ENCODE results near the gene BABAM2. TPM values are rescaled to one million over a fixed set of nuclear protein-coding genes. Genes with fewer than 3 reads are reported as not detected.
"Not testable (repeated sequence)": the region's sequence is repeated elsewhere in the genome, so short reads cannot be mapped to it uniquely, and the experiment has no call there.

BABAM2 gene
- total and polyA plus RNA-seq, 7 experiments from 2014 or later: 34.2 to 58.2 (median 44.2) TPM

DNA sequence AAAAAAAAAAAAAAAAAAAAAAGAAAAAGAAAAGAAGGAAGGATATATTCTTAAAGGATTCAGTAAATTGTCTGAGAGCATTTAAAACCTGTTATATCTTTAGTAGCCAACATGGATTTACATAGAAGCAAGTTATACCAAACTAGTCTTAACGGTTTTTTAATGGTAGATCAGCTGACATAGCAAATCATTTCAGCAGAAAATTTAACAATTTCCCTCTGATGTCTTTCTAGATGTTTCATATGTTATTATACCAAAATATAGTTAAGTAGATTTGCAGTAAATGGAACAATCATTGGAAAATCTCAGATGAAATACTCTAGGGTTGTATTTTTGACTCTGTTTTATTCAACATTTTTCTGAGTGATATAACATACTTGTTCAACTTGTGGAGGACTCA lies 72.9 kb downstream of the BABAM2 start:
- Histone ChIP-seq H3K36me3 (ENCODE audit: control insufficient read depth in 2 of 3, insufficient read depth in 3 of 3, low read length in 3 of 3) (no peaks in the 10 kb centered on the region), H3K27me3 (ENCODE audit: control insufficient read depth in 2 of 2, insufficient read depth in 2 of 2, low read length in 2 of 2) (no peaks in the 10 kb centered on the region), H3K27ac (ENCODE audit: low read depth, low read length) (no peak overlapping the region), H3K9me3 (ENCODE audit: control insufficient read depth in 2 of 3, low read length in 3 of 3) (no peaks in the 10 kb centered on the region), H3K4me3 (ENCODE audit: low read length) (no peak overlapping the region), H3K4me1 (ENCODE audit: control insufficient read depth in 2 of 2, insufficient read depth in 2 of 2, low read length in 2 of 2) (peaks cover 23 to 31% of the 10 kb centered on the region in 2 donors)
- ChIA-PET CTCF (no interaction called here), POLR2A (no interaction called here)
- peak overlapping the region in 1 of 9 donors; percentile 39 for H3K27ac Mint-ChIP-seq
- peaks cover 5 to 20% (median 10%) of the 10 kb centered on the region in 11 donors for H3K9me3 Mint-ChIP-seq
- ATAC-seq: no peak
- intact Hi-C loops (cut with micrococcal nuclease): loop anchor here in 1 of 2 donors (10.0 kb wide), 2 partner anchors 189 to 291 kb away; partner anchors contain the start of gene MRPL33
- no peak overlapping the region for H3K4me3 Mint-ChIP-seq
- DNase-seq: no peak
- H3K4me1 Mint-ChIP-seq: peaks cover 19 to 73% (median 65%) of the 10 kb centered on the region in 7 donors
- no peaks in the 10 kb centered on the region for H3K27me3 Mint-ChIP-seq
- peaks cover 9 to 38% (median 26%) of the 10 kb centered on the region in 5 donors for H3K36me3 Mint-ChIP-seq

DNA sequence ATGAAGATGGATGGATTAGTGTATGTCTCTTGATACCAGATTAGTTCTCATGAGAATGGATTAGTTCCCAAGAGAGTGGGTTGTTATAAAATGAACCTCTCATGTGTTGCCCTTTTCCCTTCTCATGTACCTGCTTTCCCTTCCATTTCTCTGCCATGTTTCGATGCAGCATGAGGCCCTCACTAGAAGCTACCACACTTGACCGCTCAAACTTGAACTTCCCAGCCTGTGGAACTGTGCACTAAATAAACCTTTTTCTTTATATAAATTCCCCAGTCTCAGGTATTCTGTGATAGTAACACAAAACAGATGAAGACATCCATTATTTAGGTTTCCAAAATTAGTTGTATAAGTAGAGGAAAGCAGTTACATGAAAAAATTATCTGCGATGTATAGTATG lies 73.5 kb downstream of the BABAM2 start:
- no peak for ATAC-seq
- H3K4me1 Mint-ChIP-seq: peaks cover 20 to 67% (median 60%) of the 10 kb centered on the region in 7 donors
- no peak overlapping the region for H3K4me3 Mint-ChIP-seq

DNA sequence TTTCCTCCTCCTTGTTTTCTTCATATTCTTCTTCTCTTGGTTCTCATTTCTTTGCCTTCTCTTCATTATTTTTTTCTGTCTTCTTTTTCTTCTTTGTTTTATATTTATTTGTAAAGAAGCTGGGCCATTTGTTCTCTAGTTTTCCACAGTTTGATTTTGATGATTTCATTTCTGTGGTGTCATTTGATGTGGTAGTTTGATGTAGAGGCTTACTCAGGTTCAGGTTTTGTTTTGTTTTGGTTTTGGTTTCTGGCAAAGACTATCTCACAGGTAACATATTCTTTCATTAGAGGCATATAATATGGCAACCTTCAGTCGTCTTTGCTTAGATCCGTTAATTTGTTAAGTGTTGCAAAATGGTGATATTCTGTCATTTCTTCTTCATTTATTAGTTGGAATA lies 75.3 kb downstream of the BABAM2 start:
- H3K4me3 ChIP-seq (ENCODE audit: low read length): no peak overlapping the region
- peaks cover 15 to 54% (median 39%) of the 10 kb centered on the region in 5 donors for H3K36me3 Mint-ChIP-seq
- CTCF ChIA-PET: interaction anchor here (0.7 kb wide), 1 partner anchor 220 kb away, joined by 4 read pairs; no protein-coding TSS in a partner anchor

More for the DNA sequence above, 73.5 kb downstream of the BABAM2 start:
- ChIA-PET CTCF (no interaction called here), POLR2A (no interaction called here)
- Histone ChIP-seq H3K4me3 (ENCODE audit: low read length) (no peak overlapping the region), H3K36me3 (ENCODE audit: control insufficient read depth in 2 of 3, insufficient read depth in 3 of 3, low read length in 3 of 3) (no peaks in the 10 kb centered on the region), H3K27me3 (ENCODE audit: control insufficient read depth in 2 of 2, insufficient read depth in 2 of 2, low read length in 2 of 2) (no peaks in the 10 kb centered on the region), H3K9me3 (ENCODE audit: control insufficient read depth in 2 of 3, low read length in 3 of 3) (peaks cover 0 to 4% (median 0%) of the 10 kb centered on the region in 3 experiments), H3K27ac (ENCODE audit: low read depth, low read length) (no peak overlapping the region), H3K4me1 (ENCODE audit: control insufficient read depth in 2 of 2, insufficient read depth in 2 of 2, low read length in 2 of 2) (peaks cover 23 to 31% of the 10 kb centered on the region in 2 donors)
- Mint-ChIP-seq H3K36me3 (peaks cover 13 to 41% (median 32%) of the 10 kb centered on the region in 5 donors), H3K27me3 (no peaks in the 10 kb centered on the region), H3K9me3 (peaks cover 7 to 24% (median 12%) of the 10 kb centered on the region in 11 donors), H3K27ac (peak overlapping the region in 2 of 9 donors; percentile 23 to 31)
- intact Hi-C loops (cut with micrococcal nuclease): loop anchor here in 1 of 2 donors (10.0 kb wide), 2 partner anchors 189 to 291 kb away; partner anchors contain the start of gene MRPL33
- DNase-seq: no peak

DNA sequence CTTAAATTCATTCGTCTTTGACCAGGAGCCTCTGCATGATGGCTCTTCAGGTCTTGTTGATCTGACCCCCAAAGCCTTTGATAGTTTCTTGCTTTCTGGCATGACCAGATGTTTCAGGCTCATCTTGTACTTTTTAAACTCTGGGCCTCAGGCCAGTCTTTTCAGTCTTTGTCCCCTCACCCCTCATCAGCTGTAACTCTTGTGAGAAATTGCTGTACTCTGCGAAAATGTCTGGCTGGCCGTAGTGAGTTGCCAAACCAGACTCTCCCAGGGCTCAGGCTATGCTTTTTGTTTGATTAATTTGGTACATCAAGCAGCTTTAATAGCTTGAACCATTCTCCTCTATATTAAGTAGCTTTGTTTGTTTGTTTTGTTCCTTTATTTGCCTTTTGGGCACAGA lies 75.9 kb downstream of the BABAM2 start:
- peak overlapping the region in 9 of 10 donors; percentile 4 to 84 (median 38) for H3K4me3 Mint-ChIP-seq
- peaks cover 14 to 18% of the 10 kb centered on the region in 2 donors for H3K4me1 ChIP-seq (ENCODE audit: control insufficient read depth in 2 of 2, insufficient read depth in 2 of 2, low read length in 2 of 2)
- peak overlapping the region in 8 of 9 donors; percentile 3 to 93 (median 70) for H3K27ac Mint-ChIP-seq
- no peak overlapping the region for H3K27ac ChIP-seq (ENCODE audit: low read depth, low read length)
- H3K9me3 Mint-ChIP-seq: peaks cover 10 to 31% (median 16%) of the 10 kb centered on the region in 11 donors
- H3K9me3 ChIP-seq (ENCODE audit: control insufficient read depth in 2 of 3, low read length in 3 of 3): peaks cover 0 to 11% (median 0%) of the 10 kb centered on the region in 3 experiments
- peaks cover 15 to 56% (median 39%) of the 10 kb centered on the region in 5 donors for H3K36me3 Mint-ChIP-seq
- DNase-seq (no peak), ATAC-seq (no peak)
- ChIA-PET POLR2A (interaction anchor here (0.6 kb wide), 1 partner anchor 75 kb away, joined by 3 read pairs; no protein-coding TSS in a partner anchor), CTCF (no interaction called here)
- intact Hi-C loops (cut with micrococcal nuclease): loop anchor here in 1 of 2 donors (1.0 to 10.0 kb wide), 3 partner anchors 11 to 288 kb away; partner anchors contain the start of gene MRPL33
- no peaks in the 10 kb centered on the region for H3K36me3 ChIP-seq (ENCODE audit: control insufficient read depth in 2 of 3, insufficient read depth in 3 of 3, low read length in 3 of 3)
- H3K4me1 Mint-ChIP-seq: peaks cover 22 to 55% (median 37%) of the 10 kb centered on the region in 7 donors
- H3K27me3 ChIP-seq (ENCODE audit: control insufficient read depth in 2 of 2, insufficient read depth in 2 of 2, low read length in 2 of 2): no peaks in the 10 kb centered on the region
- no peak overlapping the region for H3K4me3 ChIP-seq (ENCODE audit: low read length)
- H3K27me3 Mint-ChIP-seq: no peaks in the 10 kb centered on the region

More for the DNA sequence above, 75.3 kb downstream of the BABAM2 start:
- Histone ChIP-seq H3K36me3 (ENCODE audit: control insufficient read depth in 2 of 3, insufficient read depth in 3 of 3, low read length in 3 of 3) (no peaks in the 10 kb centered on the region), H3K27ac (ENCODE audit: low read depth, low read length) (no peak overlapping the region), H3K27me3 (ENCODE audit: control insufficient read depth in 2 of 2, insufficient read depth in 2 of 2, low read length in 2 of 2) (no peaks in the 10 kb centered on the region), H3K9me3 (ENCODE audit: control insufficient read depth in 2 of 3, low read length in 3 of 3) (peaks cover 0 to 11% (median 0%) of the 10 kb centered on the region in 3 experiments), H3K4me1 (ENCODE audit: control insufficient read depth in 2 of 2, insufficient read depth in 2 of 2, low read length in 2 of 2) (peaks cover 14 to 18% of the 10 kb centered on the region in 2 donors)
- peak; percentile 95 for ATAC-seq
- POLR2A ChIA-PET: no interaction called here
- intact Hi-C loops (cut with micrococcal nuclease): loop anchor here in 1 of 2 donors (1.0 to 10.0 kb wide), 4 partner anchors 11 to 289 kb away; partner anchors contain the start of gene MRPL33
- H3K27me3 Mint-ChIP-seq: no peaks in the 10 kb centered on the region
- DNase-seq: peak in 7 of 9 donors; percentile 55 to 82 (median 72)
- H3K27ac Mint-ChIP-seq: peak overlapping the region; percentile 21 to 93 (median 83)
- peak overlapping the region in 9 of 10 donors; percentile 29 to 84 (median 66) for H3K4me3 Mint-ChIP-seq
- H3K9me3 Mint-ChIP-seq: peaks cover 10 to 31% (median 16%) of the 10 kb centered on the region in 11 donors
- H3K4me1 Mint-ChIP-seq: peaks cover 22 to 59% (median 43%) of the 10 kb centered on the region in 7 donors

DNA sequence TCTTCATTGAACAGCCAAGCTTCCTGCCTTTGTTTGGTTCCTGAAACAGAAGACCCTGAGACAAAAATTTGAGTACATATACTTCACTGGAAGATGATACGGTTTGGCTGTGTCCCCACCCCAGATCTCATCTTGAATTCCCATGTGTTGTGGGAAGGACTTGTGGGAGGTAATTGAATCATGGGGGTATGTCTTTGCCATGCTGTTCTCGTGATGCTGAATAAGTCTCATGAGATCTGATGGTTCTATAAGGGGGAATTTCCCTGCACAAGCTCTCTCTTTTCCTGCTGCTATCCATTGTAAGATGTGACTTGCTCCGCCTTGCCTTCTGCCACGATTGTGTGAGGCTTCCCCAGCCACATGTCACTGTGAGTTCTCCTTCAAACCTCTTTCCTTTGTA lies 76.5 kb downstream of the BABAM2 start:
- Mint-ChIP-seq H3K4me1 (peaks cover 19 to 55% (median 37%) of the 10 kb centered on the region in 7 donors), H3K4me3 (peak overlapping the region in 4 of 10 donors; percentile 2 to 70 (median 17)), H3K27me3 (no peaks in the 10 kb centered on the region), H3K9me3 (peaks cover 10 to 31% (median 16%) of the 10 kb centered on the region in 11 donors), H3K27ac (peak overlapping the region in 7 of 9 donors; percentile 3 to 83 (median 75)), H3K36me3 (peaks cover 15 to 57% (median 39%) of the 10 kb centered on the region in 5 donors)
- peaks cover 0 to 11% (median 0%) of the 10 kb centered on the region in 3 experiments for H3K9me3 ChIP-seq (ENCODE audit: control insufficient read depth in 2 of 3, low read length in 3 of 3)
- H3K4me1 ChIP-seq (ENCODE audit: control insufficient read depth in 2 of 2, insufficient read depth in 2 of 2, low read length in 2 of 2): peaks cover 14 to 18% of the 10 kb centered on the region in 2 donors
- H3K4me3 ChIP-seq (ENCODE audit: low read length): no peak overlapping the region
- no peak overlapping the region for H3K27ac ChIP-seq (ENCODE audit: low read depth, low read length)
- ChIA-PET POLR2A (interaction anchor here (0.6 kb wide), 1 partner anchor 76 kb away, joined by 3 read pairs; no protein-coding TSS in a partner anchor), CTCF (no interaction called here)
- intact Hi-C loops (cut with micrococcal nuclease): loop anchor here in 1 of 2 donors (10.0 kb wide), 2 partner anchors 192 to 288 kb away; partner anchors contain the start of gene MRPL33
- DNase-seq (no peak), ATAC-seq (no peak)
- H3K27me3 ChIP-seq (ENCODE audit: control insufficient read depth in 2 of 2, insufficient read depth in 2 of 2, low read length in 2 of 2): no peaks in the 10 kb centered on the region
- H3K36me3 ChIP-seq (ENCODE audit: control insufficient read depth in 2 of 3, insufficient read depth in 3 of 3, low read length in 3 of 3): no peaks in the 10 kb centered on the region

DNA sequence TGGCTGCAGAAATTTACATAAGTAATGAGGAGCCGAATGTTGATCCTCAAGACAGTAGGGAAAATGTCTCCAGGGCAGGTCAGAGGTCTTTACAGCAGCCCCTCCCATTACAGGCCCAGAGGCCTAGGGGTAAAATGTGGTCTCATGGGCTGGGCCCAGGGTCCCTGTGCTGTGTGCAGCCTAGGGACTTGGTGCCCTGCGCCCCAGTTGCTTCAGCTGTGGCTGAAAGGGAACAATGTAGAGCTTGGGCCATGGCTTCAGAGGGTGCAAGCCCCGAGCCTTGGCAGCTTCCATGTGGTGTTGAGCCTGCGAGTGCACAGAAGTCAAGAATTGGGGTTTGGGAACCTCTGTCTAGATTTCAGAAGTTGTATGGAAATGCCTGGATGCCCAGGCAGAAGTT lies 77.5 kb downstream of the BABAM2 start:
- Mint-ChIP-seq H3K9me3 (peaks cover 10 to 31% (median 16%) of the 10 kb centered on the region in 11 donors), H3K36me3 (peaks cover 15 to 59% (median 39%) of the 10 kb centered on the region in 5 donors), H3K4me1 (peaks cover 17 to 55% (median 36%) of the 10 kb centered on the region in 7 donors)
- DNase-seq; POLR2A ChIA-PET; H3K4me3 ChIP-seq (ENCODE audit: low read length); CTCF ChIA-PET; H3K4me3 Mint-ChIP-seq; H3K36me3 ChIP-seq (ENCODE audit: control insufficient read depth in 2 of 3, insufficient read depth in 3 of 3, low read length in 3 of 3); ATAC-seq; H3K27ac Mint-ChIP-seq; H3K27me3 ChIP-seq (ENCODE audit: control insufficient read depth in 2 of 2, insufficient read depth in 2 of 2, low read length in 2 of 2); H3K27me3 Mint-ChIP-seq; H3K27ac ChIP-seq (ENCODE audit: low read depth, low read length): not testable (repeated sequence)
- H3K4me1 ChIP-seq (ENCODE audit: control insufficient read depth in 2 of 2, insufficient read depth in 2 of 2, low read length in 2 of 2): peaks cover 14 to 18% of the 10 kb centered on the region in 2 donors
- H3K9me3 ChIP-seq (ENCODE audit: control insufficient read depth in 2 of 3, low read length in 3 of 3): peaks cover 0 to 11% (median 0%) of the 10 kb centered on the region in 3 experiments
- intact Hi-C loops (cut with micrococcal nuclease): loop anchor here in 1 of 2 donors (10.0 kb wide), 2 partner anchors 193 to 287 kb away; partner anchors contain the start of gene MRPL33
